Liver (tissue), 2 donors: ENCODE results near the gene NPEPPS.

Experiments
- TF ChIP-seq, protein P1 (sequence below): fragments of 150-350 bp; IDR thresholded peaks from 2 replicates; pipeline ENCODE4 v1.5.1; 2017; ENCODE audit warnings: improper control_type of control experiment, low read depth, low read length; ENCODE audit not compliant: missing input control
- TF ChIP-seq, protein P2 (sequence below): IDR thresholded peaks from 2 replicates; pipeline ENCODE4 v1.6.1; 2016; ENCODE audit warnings: antibody characterized with exemption, mild to moderate bottlenecking
- donor health status: healthy.

DNA sequence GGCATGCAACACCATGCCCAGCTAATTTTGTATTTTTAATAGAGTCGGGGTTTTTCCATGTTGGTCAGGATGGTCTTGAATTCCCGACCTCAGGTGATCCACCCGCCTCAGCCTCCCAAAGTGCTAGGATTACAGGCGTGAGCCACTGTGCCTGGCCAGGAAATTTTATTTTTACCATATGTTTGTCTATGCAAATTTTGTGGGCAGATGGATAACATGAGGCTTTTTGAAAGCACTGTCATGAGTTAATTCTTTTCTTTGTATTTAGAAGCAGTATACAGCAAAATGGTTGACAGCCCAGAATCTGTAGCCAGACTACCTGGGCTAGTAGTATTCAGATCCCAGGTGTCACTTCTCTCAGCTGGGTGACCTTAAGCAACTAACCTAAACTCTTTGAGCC lies 110.3 kb downstream of the NPEPPS start:
- TF ChIP-seq, protein P1, sequence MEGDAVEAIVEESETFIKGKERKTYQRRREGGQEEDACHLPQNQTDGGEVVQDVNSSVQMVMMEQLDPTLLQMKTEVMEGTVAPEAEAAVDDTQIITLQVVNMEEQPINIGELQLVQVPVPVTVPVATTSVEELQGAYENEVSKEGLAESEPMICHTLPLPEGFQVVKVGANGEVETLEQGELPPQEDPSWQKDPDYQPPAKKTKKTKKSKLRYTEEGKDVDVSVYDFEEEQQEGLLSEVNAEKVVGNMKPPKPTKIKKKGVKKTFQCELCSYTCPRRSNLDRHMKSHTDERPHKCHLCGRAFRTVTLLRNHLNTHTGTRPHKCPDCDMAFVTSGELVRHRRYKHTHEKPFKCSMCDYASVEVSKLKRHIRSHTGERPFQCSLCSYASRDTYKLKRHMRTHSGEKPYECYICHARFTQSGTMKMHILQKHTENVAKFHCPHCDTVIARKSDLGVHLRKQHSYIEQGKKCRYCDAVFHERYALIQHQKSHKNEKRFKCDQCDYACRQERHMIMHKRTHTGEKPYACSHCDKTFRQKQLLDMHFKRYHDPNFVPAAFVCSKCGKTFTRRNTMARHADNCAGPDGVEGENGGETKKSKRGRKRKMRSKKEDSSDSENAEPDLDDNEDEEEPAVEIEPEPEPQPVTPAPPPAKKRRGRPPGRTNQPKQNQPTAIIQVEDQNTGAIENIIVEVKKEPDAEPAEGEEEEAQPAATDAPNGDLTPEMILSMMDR = no peak
- TF ChIP-seq, protein P2, sequence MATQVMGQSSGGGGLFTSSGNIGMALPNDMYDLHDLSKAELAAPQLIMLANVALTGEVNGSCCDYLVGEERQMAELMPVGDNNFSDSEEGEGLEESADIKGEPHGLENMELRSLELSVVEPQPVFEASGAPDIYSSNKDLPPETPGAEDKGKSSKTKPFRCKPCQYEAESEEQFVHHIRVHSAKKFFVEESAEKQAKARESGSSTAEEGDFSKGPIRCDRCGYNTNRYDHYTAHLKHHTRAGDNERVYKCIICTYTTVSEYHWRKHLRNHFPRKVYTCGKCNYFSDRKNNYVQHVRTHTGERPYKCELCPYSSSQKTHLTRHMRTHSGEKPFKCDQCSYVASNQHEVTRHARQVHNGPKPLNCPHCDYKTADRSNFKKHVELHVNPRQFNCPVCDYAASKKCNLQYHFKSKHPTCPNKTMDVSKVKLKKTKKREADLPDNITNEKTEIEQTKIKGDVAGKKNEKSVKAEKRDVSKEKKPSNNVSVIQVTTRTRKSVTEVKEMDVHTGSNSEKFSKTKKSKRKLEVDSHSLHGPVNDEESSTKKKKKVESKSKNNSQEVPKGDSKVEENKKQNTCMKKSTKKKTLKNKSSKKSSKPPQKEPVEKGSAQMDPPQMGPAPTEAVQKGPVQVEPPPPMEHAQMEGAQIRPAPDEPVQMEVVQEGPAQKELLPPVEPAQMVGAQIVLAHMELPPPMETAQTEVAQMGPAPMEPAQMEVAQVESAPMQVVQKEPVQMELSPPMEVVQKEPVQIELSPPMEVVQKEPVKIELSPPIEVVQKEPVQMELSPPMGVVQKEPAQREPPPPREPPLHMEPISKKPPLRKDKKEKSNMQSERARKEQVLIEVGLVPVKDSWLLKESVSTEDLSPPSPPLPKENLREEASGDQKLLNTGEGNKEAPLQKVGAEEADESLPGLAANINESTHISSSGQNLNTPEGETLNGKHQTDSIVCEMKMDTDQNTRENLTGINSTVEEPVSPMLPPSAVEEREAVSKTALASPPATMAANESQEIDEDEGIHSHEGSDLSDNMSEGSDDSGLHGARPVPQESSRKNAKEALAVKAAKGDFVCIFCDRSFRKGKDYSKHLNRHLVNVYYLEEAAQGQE = no peak
